ENCODE measurements around the gene PEPD. TPM values are rescaled to one million over a fixed set of nuclear protein-coding genes. Genes with fewer than 3 reads are reported as not detected.

Gene PEPD
- total RNA-seq, 1 experiment from 2014 or later: 40.5 TPM

DNA sequence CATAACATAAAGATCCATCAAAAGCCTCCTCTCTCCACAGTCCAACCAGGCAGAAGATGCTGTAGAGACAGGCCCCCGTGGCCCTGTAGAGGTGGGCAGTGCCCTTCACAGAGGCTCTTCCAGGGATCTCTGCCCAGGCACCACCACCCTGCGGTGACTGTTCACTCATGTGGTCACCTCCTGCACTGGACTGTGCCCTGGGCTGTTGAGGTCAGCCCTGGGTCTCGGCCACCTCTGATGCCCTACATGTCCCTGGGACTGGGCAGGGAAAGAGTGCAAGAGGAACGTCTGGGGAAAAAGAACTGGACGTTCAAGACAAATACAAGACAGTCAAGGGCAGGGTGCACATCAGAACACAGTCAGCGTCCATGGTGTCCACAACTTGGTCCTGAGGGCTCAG is 22.3 kb downstream of the PEPD start:
- RAD21 ChIA-PET (ENCODE audit: low non-redundant PET in 1 of 2, low total read pairs in 2 of 2, uncharacterized antibody in 2 of 2, unreplicated experiment in 2 of 2): no interaction called here
- Histone ChIP-seq H3K9ac (ENCODE audit: low read length) (no peak overlapping the region), H3K4me1 (ENCODE audit: control insufficient read depth in 1 of 2, insufficient read depth in 2 of 2, low read length in 2 of 2) (no peaks in the 10 kb centered on the region), H3K27ac (ENCODE audit: low read depth, low read length) (no peak overlapping the region), H3K9me3 (ENCODE audit: control insufficient read depth in 1 of 2, insufficient read depth in 1 of 2, low read depth in 1 of 2, low read length in 2 of 2) (no peaks in the 10 kb centered on the region), H3K4me3 (replicated peaks in 1 of 2; ENCODE audit: low read depth in 1 of 2, low read length in 2 of 2) (no peak overlapping the region), H3K27me3 (ENCODE audit: insufficient read depth, low read length) (no peaks in the 10 kb centered on the region), H3K36me3 (ENCODE audit: control insufficient read depth in 1 of 2, insufficient read depth in 2 of 2, low read length in 2 of 2) (no peaks in the 10 kb centered on the region), H3K4me2 (ENCODE audit: low read length) (no peak overlapping the region), H3K9me2 (ENCODE audit: insufficient read depth) (no peaks in the 10 kb centered on the region), H3K79me2 (ENCODE audit: insufficient read depth, low read length) (no peaks in the 10 kb centered on the region), H4K20me1 (ENCODE audit: insufficient read depth) (no peaks in the 10 kb centered on the region), H2AFZ (ENCODE audit: low read depth, low read length, poor library complexity, severe bottlenecking) (no peak overlapping the region)
- CTCF ChIA-PET: no interaction called here
- POLR2A ChIA-PET: no interaction called here
- BruUV-seq (replicated peaks): no TSS peak
- DNase-seq (ENCODE audit: low read depth, low spot score): no peak
- intact Hi-C loops (cut with micrococcal nuclease): no loop called here
- TF ChIP-seq, protein P1, sequence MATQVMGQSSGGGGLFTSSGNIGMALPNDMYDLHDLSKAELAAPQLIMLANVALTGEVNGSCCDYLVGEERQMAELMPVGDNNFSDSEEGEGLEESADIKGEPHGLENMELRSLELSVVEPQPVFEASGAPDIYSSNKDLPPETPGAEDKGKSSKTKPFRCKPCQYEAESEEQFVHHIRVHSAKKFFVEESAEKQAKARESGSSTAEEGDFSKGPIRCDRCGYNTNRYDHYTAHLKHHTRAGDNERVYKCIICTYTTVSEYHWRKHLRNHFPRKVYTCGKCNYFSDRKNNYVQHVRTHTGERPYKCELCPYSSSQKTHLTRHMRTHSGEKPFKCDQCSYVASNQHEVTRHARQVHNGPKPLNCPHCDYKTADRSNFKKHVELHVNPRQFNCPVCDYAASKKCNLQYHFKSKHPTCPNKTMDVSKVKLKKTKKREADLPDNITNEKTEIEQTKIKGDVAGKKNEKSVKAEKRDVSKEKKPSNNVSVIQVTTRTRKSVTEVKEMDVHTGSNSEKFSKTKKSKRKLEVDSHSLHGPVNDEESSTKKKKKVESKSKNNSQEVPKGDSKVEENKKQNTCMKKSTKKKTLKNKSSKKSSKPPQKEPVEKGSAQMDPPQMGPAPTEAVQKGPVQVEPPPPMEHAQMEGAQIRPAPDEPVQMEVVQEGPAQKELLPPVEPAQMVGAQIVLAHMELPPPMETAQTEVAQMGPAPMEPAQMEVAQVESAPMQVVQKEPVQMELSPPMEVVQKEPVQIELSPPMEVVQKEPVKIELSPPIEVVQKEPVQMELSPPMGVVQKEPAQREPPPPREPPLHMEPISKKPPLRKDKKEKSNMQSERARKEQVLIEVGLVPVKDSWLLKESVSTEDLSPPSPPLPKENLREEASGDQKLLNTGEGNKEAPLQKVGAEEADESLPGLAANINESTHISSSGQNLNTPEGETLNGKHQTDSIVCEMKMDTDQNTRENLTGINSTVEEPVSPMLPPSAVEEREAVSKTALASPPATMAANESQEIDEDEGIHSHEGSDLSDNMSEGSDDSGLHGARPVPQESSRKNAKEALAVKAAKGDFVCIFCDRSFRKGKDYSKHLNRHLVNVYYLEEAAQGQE (IDR thresholded peaks at IDR 0.05; ENCODE audit: low read depth): no peak
- TF ChIP-seq ZFX (IDR thresholded peaks at IDR 0.05) (no peak), CBX3 (IDR thresholded peaks at IDR 0.05; ENCODE audit: low read depth) (no peak), CEBPB (IDR thresholded peaks at IDR 0.05; ENCODE audit: low read depth) (no peak), POLR2A (IDR thresholded peaks at IDR 0.05; ENCODE audit: borderline replicate concordance, extremely low read depth, insufficient read depth, insufficient read length) (no peak), ZNF274 (IDR thresholded peaks at IDR 0.05; ENCODE audit: low read depth, low read length) (no peak), EGR1 (IDR thresholded peaks at IDR 0.05; ENCODE audit: low read depth) (no peak), TCF7L2 (IDR thresholded peaks at IDR 0.05; ENCODE audit: borderline replicate concordance, extremely low read depth, insufficient read depth, insufficient read length) (no peak), POLR2AphosphoS5 (IDR thresholded peaks at IDR 0.05; ENCODE audit: low read depth, low read length) (no peak), YY1 (IDR thresholded peaks at IDR 0.05; ENCODE audit: extremely low read depth, insufficient replicate concordance, low read depth, low read length) (no peak), SP1 (IDR thresholded peaks at IDR 0.05; ENCODE audit: low read depth) (no peak), JUND (IDR thresholded peaks at IDR 0.05) (no peak)
- TF ChIP-seq, protein P2, sequence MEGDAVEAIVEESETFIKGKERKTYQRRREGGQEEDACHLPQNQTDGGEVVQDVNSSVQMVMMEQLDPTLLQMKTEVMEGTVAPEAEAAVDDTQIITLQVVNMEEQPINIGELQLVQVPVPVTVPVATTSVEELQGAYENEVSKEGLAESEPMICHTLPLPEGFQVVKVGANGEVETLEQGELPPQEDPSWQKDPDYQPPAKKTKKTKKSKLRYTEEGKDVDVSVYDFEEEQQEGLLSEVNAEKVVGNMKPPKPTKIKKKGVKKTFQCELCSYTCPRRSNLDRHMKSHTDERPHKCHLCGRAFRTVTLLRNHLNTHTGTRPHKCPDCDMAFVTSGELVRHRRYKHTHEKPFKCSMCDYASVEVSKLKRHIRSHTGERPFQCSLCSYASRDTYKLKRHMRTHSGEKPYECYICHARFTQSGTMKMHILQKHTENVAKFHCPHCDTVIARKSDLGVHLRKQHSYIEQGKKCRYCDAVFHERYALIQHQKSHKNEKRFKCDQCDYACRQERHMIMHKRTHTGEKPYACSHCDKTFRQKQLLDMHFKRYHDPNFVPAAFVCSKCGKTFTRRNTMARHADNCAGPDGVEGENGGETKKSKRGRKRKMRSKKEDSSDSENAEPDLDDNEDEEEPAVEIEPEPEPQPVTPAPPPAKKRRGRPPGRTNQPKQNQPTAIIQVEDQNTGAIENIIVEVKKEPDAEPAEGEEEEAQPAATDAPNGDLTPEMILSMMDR (IDR thresholded peaks at IDR 0.05 in 2 of 3, conservative IDR thresholded peaks at IDR 0.05 in 1 of 3; ENCODE audit: borderline replicate concordance in 1 of 3, insufficient read depth in 1 of 3, low read depth in 2 of 3, low read length in 2 of 3): no peak
- TF ChIP-seq, protein P3, sequence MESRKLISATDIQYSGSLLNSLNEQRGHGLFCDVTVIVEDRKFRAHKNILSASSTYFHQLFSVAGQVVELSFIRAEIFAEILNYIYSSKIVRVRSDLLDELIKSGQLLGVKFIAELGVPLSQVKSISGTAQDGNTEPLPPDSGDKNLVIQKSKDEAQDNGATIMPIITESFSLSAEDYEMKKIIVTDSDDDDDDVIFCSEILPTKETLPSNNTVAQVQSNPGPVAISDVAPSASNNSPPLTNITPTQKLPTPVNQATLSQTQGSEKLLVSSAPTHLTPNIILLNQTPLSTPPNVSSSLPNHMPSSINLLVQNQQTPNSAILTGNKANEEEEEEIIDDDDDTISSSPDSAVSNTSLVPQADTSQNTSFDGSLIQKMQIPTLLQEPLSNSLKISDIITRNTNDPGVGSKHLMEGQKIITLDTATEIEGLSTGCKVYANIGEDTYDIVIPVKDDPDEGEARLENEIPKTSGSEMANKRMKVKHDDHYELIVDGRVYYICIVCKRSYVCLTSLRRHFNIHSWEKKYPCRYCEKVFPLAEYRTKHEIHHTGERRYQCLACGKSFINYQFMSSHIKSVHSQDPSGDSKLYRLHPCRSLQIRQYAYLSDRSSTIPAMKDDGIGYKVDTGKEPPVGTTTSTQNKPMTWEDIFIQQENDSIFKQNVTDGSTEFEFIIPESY (IDR thresholded peaks at IDR 0.05; ENCODE audit: extremely low read depth, insufficient replicate concordance, low read length): no peak
- TF ChIP-seq, protein P4, sequence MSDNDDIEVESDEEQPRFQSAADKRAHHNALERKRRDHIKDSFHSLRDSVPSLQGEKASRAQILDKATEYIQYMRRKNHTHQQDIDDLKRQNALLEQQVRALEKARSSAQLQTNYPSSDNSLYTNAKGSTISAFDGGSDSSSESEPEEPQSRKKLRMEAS (IDR thresholded peaks at IDR 0.05): no peak
- ATAC-seq: no peak

Measured in HCT116 (cell line).